Cortex of kidney (tissue), 1 donor: ENCODE data around the gene SNRPD2.

Experiments
- DNase-seq: peaks from one replicate; lab custom pipeline; 2025; lab: John Stamatoyannopoulos, UW

SNRPD2 gene

DNA sequence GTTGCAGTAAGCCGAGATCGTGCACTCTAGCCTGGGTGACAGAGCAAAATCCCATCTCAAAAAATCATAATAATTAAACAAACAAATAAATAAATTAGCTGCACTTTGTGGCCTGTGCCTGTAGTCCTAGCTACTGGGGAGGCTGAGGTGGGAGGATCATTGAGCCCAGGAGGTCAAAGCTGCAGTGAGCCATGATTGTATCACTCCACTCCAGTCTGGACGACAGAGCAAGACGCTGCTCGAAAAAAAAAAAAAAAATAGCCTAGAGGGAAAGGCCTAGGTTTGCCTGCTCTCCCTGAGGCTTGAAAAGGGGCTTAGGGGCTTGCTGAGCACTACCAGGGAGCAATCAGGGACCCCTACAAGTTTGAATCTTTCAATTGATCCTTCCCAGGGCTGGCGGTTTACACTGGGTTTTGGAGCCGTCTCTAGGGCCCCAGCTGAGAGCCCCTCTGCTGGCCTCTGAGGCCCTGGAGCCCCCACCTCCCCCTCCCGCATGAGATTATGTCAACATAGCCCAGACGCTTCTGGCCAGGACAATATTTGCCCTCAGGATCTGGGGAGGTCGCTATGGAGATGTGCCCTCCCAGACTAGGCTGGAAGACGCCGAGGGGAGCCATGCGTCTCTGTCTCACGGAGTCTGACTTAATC is 34.1 kb downstream of the SNRPD2 start:
- no peak for DNase-seq

DNA sequence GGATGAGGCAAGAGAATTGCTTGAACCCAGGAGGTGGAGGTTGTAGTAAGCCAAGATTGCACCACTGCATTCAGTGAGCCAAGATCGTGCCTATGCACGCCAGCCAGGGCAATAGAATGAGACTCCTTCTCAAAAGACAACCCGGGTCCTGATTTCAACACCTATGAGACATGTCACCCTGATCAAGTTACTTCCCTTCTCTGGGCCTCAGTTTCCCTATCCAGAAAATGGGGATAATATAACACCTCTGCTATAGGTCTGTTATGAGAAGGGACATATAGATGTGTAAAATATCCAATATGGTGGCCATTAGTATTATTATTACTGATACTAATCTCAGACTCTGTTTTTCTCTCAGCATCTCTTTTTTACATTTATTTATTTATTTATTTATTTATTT is 36.7 kb downstream of the SNRPD2 start:
- DNase-seq = no peak

DNA sequence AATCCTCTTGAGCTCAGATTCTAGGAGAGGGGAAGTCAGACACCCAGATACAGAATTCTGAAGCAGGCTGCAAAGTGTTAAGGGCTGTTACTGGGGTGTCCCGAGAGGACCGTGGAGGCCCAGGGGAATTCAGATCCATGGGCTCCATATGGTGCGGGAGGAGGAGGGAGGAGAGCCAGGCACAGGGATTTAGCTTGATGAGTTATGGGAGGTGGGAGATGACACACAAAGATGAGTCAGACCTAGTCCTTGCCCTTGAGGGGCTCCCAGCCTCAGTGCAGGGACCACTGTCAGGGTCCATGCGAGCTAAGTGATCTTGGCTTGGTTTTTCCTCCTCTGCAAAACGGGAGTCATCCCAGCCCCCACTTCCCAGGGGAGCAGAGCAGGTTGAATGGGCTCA is 38.1 kb downstream of the SNRPD2 start:
- no peak for DNase-seq

DNA sequence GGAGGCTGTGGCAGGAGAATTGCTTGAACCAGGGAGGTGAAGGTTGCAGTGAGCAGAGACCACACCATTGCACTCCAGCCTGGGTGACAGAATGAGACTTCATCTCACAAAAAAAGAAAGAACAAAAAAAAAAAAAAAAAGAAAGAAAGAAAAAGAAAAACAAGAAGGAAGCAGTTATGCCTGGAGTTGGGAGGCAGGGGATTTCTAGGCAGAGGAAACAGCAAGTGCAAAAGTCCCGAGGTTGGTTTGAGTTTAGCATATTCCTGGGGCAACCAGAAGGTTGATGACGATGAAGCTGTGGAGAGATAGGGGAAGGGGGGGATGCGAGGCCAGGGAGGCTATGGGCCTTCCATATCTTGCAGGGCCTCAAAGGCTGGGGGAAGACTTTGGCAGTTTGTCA is 41.0 kb downstream of the SNRPD2 start:
- no peak for DNase-seq

DNA sequence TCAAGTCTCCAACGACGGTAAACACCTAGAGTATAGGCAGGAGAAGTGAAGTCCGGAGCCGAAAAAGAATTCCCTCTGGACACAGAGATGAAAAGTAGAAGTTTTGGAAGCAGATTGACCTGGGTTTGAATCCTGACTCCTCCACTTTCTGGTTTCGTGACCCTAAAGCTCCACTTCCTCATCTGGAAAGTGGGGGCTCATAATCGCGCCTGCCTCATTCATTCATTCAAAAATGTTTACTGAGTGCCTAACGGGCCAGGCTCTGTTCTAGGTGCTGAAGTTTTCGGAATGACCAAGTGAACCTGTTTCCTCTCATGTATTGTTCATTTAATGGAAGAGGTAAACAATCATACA is 45.4 kb downstream of the SNRPD2 start:
- DNase-seq = no peak

DNA sequence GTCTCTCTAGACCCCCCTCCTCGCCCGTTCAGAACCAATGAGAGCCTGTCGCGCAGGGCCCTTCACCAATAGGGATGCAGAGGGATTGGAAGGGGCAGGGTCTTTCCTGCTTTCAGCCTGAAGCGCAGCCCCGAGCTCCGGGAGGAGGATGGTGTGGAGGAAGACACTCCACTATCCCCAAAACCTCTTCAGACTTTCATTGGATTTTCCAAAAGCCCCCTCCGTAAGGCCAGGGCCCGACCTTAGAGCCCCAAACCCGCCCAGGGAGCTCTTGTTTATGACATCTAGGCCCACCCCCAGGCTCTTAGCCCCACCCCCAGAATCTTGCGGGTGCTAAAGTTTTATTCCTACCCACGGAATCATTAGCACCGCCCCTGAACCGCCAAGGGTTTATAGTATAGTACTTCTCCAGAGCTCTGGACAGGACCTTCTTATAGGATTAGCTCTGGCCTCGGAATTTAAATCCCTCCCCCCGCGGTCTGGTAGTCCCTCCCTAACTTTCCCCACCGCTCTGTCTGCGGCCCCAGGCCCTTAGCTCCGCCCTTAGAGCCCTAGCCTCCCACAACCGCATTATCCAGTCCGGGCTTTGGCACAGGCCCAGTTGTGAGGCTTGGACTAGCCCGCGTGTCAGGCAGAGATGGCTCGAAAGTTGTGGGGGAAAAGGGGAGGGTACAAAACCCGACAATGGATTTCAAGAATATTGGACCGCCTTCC is 46.0 kb downstream of the SNRPD2 start:
- no peak for DNase-seq

DNA sequence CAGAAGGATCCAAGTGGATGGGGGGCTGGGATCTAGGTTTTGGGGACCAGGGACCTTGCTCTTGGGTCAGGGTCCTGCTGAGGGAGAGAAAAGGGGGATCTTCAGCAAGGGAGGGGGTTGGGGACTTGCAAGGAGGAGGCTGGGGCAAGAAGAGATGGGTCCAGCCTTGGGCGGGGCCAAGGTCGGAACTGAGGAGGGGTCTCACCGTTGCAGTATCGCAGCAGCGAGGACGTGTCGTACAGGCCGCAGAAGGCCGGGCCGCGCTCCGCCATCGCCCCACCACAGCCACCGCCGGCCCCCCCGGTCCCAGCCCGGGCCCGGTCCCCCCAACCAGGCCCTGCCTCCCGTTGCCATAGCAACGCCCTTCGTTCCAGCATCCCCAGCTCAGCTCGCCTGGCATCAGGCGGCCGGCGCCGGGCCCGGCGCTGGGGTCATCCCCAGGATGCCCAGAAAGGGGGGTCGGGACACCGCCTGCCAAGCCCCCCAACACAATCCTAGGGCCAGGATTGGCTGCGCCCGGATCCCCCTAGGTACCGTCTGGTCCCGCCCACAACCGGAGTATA is 46.6 kb downstream of the SNRPD2 start:
- DNase-seq = no peak

DNA sequence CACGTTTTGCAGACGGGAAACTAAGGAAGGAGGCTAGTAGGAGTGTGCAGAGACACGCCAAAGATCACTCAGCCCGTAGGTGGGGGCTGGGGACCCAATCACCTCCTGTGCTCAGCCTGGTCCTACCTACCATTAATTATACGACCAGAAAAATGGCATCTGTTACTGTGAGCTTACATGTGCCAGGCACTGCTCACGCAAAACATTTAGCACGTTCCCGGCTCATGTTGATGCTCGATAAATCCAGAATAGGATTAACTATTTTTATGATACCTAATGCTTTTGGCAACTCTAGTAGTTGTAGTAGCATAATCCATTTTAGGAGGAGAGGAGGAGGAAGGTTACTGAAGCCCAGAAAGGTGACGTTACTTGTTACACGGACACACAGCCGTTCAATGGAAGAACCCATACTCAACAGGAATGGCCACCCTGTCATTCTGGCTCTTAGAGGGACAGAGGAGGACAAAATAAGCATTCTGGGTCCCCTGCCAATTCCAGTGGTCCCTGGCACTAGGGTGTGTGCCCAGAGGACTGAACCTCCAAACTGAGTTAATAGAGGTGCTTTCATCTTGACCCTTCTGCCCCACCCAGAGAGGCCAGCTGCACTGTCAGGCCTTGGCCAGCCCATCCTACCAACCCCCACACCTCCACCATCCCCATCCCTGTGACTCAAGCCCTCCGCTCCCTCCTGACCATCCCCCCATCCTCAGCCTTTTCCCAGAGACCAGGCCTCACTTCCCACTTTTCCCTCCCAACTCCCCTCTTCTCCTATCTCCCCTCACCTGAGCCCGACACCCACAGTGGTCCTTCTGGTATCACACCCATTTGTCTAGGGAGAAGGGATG is 47.6 kb downstream of the SNRPD2 start:
- no peak for DNase-seq

DNA sequence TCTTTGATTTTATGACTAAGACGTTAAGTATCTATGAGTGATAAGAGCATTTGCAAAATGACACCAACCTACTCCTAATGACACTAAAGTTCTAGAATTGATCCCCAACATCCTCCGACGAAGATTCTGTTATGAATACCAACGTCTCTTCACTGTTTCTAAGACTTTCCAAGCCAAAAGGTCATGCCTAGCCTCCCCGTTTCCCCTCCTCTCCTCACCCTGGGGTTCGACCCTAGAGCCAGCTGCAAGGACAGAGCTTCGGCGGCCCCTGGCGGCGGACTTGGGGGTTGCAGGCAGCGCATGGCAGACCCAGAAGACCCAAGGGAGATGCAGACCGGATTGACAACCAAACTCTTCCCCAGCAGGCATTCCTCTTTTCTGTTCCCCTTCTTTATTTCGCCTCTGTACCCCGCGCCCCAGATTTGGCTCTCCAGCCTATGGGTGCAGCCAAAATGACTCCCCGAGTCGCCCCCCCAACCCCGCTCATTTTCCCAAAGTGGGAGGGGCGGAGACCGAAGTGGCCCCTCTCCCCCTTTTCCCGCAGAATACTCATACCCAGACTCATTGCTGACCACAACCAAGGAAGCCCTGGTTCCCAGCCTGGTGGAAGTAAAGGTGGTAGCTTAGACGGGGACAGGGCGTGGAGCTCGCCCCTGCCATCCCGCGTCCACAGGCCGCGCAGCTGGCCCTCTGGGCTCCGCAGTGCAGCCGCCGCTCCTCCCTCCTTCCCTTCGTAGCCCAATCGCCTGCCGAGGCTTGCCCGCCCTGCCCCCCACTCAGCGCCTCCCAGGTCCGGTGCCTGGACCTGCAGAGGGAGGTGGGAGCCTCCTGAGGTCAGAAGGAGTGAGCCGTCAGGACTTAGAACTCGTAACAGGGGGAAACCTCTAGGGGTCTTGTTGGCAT is 48.5 kb downstream of the SNRPD2 start:
- no peak for DNase-seq

DNA sequence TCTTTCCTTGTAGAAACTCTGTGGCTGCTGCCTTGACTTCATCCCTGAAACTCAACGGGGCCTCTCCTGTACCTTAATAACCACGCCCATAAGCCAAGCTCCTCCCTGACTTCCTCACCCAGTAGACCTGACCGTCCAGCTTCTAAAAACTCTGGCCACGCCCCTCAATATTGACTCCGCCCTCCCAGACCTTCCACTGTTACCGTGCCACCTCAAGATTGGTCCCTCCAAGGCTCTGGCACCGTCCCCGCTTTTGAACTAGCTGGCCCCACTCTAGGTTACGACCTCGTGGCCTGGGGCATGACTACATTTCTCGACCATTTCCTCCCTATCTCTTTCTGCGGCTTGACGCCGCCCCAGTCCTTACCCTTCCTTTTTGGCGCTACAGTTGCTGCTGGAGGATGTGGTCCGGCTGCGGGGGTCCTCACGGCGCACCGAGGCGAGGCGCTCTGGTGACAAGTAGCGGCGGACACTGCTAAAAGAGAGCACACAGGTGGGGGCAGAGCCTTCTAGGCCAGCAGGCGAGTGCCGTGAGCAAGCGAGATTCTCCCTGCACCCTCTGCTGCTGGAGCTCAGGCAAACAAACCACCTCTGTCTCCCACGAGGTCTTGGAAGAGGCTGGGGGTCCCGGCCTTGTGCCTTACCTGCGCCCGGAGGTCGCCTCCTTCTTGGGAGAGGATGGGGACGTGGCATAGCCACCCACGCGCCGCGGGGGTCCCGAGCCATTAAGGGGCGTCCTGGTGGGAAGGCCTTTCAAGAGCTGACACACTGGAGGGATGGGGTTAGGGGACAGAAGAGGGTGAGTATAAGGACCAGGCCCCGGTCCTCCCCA is 50.3 kb downstream of the SNRPD2 start:
- DNase-seq = no peak

DNA sequence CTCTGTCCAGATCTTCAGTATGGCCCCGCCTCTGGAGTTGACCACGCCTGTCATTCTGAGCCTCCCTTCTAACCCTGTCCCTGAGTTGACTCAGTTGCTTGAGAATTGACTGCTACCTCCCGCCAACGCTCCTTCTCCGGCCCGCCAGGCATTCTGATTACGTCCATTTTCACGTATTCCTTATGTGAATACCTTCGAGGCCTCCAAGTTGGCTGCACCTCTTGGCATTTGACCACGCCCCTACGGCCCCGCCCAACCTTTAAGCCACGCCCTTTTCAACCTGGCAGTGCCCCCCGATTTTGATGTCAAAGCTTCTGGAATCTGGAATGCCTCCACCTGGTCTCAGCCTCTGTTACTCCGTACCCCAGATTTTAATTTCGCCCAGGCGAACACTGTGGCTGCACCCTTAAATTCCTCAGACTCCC is 50.9 kb downstream of the SNRPD2 start:
- no peak for DNase-seq

DNA sequence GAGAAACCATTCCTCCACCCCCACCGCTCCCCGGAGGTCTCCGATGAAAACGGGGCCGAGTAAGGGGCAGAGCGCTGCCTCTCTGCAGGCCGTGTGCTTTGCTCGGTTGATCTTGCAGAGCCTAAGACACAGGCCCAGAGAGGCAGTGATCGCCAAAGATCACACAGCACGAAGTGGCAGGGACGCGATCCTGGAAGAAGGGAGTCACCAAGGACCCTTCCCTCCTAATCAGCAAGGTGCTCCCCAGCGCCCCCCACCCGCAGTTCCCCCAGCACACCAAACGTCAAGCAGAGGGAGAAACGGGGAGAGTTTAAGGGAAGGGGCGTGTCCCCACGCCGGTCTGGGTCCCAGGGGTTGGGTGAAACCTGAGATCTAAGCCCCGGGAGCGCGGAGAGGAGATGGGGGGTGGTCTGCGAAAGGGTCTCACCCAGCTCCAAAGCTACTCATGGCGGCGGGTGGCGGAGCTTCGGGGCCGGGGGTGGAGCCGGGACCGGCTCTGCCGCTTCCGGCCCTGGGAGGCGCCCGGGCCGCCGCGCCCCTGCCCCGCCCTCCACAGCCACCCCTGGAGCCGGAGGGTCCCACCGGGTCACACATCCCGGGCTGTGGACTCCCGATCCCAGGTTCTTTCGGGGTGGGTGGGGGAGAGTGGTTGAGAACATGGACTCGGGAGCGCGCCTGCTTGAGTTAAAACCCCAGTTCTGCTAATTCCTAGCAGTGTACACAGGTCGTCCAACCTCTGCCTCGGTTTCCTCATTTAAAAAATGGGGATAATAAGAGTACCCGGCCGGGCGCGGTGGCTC is 52.6 kb downstream of the SNRPD2 start, which contains the start of gene EML2:
Gene EML2 (minus strand): TSS at position 468 of the 800 bp plus-strand sequence. CDS start 21 bp downstream, at position 447.
- no peak for DNase-seq

DNA sequence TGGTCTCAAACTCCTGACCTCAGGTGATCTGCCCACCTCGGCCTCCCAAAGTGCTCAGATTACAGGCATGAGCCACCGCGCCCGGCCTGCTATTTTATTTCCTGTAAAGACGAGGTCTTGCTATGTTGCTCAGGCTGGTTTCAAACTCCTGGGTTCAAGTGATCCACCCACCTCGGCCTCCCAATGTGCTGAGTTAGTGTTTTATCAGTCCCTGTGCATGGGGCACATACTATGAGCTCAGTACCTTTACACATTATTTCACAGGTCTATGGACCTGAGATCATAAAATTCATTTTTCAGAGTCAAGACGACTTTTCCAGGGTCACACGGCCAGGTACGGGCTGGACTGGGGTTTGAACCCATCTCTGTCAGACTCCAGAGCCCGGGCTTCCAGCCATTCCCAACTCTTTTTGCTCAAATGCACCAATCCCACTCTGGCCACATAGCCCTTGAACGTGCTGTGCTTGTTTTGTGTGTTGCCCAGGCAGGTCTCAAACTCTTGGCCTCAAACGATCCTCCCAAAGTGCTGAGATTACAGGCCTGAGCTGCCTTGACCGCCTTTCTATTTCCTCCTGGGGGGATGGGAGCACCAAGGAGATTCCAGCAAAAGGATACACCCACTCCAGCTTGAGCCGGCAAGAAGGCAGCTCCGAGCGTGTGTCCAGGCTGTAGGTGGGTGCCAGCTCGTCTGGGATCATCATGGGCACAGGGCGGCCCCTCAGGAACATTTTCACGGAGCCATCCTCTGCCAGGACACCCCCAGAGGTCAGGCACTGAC is 53.7 kb downstream of the SNRPD2 start:
- no peak for DNase-seq
